MCF 10A (cell line): ENCODE measurements around the gene KLHL35. TPM values are rescaled to one million over a fixed set of nuclear protein-coding genes. Genes with fewer than 3 reads are reported as not detected.

Experiments
- BruUV-seq: library from RNA; stranded (reverse); fragments of 400-500 nt; replicated peaks from 2 replicates; lab custom pipeline; 2021; lab: Mats Ljungman, UMichigan
- CTCF ChIA-PET: fragments of 300-600 bp; sonication (Branson Sonifier 250); formaldehyde crosslinking; extraction: SDS; loops from one replicate; lab custom pipeline; 2021; ENCODE audit warnings: antibody characterized with exemption, inconsistent platforms; lab: Yijun Ruan, JAX
- POLR2A ChIA-PET: fragments of 300-600, 350-650 bp; sonication (Branson Sonifier 250); formaldehyde crosslinking; extraction: SDS; loops from one replicate; lab custom pipeline; 2020; ENCODE audit warnings: antibody characterized with exemption, inconsistent platforms; lab: Yijun Ruan, JAX
- DNase-seq: peaks from one replicate; pipeline ENCODE4 v3.0.0-alpha.2; 2018; ENCODE audit not compliant: unreplicated experiment
- H3K27ac Mint-ChIP-seq: one replicate; pipeline ENCODE4 v1.8.0; 2022; ENCODE audit warnings: mild to moderate bottlenecking, low read depth, mixed read lengths; ENCODE audit not compliant: unreplicated experiment
- H3K27me3 Mint-ChIP-seq: one replicate; pipeline ENCODE4 v1.8.0; 2022; ENCODE audit warnings: mixed read lengths; ENCODE audit not compliant: insufficient read depth, unreplicated experiment
- H3K36me3 Mint-ChIP-seq: one replicate; pipeline ENCODE4 v1.8.0; 2022; ENCODE audit warnings: mild to moderate bottlenecking, moderate library complexity, mixed read lengths; ENCODE audit not compliant: insufficient read depth, unreplicated experiment
- H3K4me1 Mint-ChIP-seq: one replicate; pipeline ENCODE4 v1.8.0; 2022; ENCODE audit warnings: mixed read lengths; ENCODE audit not compliant: insufficient read depth, unreplicated experiment
- H3K4me3 Mint-ChIP-seq: one replicate; pipeline ENCODE4 v1.8.0; 2022; ENCODE audit warnings: mild to moderate bottlenecking, moderate library complexity, mixed read lengths; ENCODE audit not compliant: unreplicated experiment
- H3K9me3 Mint-ChIP-seq: one replicate; pipeline ENCODE4 v1.8.0; 2022; ENCODE audit warnings: mixed read lengths; ENCODE audit not compliant: unreplicated experiment
- intact Hi-C: fragments of 100-400 bp; cut with micrococcal nuclease; formaldehyde crosslinking; loops from 2 replicates; pipeline ENCODE4 v1.14.1; 2022
- total RNA-seq: library from RNA; stranded (reverse); gene quantifications from 2 replicates; pipeline ENCODE4 v1.2.3, GENCODE V29; 2022
- TF ChIP-seq, protein P1 (sequence below): fragments of 200-600 bp; IDR thresholded peaks from one replicate; pipeline ENCODE4 v1.8.0; 2022; ENCODE audit warnings: antibody characterized with exemption, mild to moderate bottlenecking; ENCODE audit not compliant: unreplicated experiment

The KLHL35 gene
- total RNA-seq, 1 experiment from 2014 or later = not detected

GRCh38 chr11:75474878-75475766 lies 42.1 kb upstream of the KLHL35 start:
- TF ChIP-seq, protein P1, sequence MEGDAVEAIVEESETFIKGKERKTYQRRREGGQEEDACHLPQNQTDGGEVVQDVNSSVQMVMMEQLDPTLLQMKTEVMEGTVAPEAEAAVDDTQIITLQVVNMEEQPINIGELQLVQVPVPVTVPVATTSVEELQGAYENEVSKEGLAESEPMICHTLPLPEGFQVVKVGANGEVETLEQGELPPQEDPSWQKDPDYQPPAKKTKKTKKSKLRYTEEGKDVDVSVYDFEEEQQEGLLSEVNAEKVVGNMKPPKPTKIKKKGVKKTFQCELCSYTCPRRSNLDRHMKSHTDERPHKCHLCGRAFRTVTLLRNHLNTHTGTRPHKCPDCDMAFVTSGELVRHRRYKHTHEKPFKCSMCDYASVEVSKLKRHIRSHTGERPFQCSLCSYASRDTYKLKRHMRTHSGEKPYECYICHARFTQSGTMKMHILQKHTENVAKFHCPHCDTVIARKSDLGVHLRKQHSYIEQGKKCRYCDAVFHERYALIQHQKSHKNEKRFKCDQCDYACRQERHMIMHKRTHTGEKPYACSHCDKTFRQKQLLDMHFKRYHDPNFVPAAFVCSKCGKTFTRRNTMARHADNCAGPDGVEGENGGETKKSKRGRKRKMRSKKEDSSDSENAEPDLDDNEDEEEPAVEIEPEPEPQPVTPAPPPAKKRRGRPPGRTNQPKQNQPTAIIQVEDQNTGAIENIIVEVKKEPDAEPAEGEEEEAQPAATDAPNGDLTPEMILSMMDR = no peak
- no peak overlapping the region for H3K4me3 Mint-ChIP-seq
- no TSS peak for BruUV-seq
- no peaks in the 10 kb centered on the region for H3K27me3 Mint-ChIP-seq
- H3K4me1 Mint-ChIP-seq = no peaks in the 10 kb centered on the region
- POLR2A ChIA-PET = no interaction called here
- DNase-seq = no peak
- CTCF ChIA-PET = interaction anchor here (0.6 kb wide), 1 partner anchor 228 kb away, joined by 3 read pairs; no protein-coding TSS in a partner anchor
- intact Hi-C loops = no loop called here
- H3K36me3 Mint-ChIP-seq = no peaks in the 10 kb centered on the region
- no peaks in the 10 kb centered on the region for H3K9me3 Mint-ChIP-seq
- peak overlapping the region; percentile 46 for H3K27ac Mint-ChIP-seq

GRCh38 chr11:75474240-75474639 lies 41.2 kb upstream of the KLHL35 start:
- POLR2A ChIA-PET = no interaction called here
- Mint-ChIP-seq H3K27me3 (no peaks in the 10 kb centered on the region), H3K27ac (no peak overlapping the region), H3K9me3 (no peaks in the 10 kb centered on the region), H3K36me3 (no peaks in the 10 kb centered on the region), H3K4me1 (no peaks in the 10 kb centered on the region), H3K4me3 (no peak overlapping the region)
- BruUV-seq = no TSS peak
- no peak for DNase-seq
- CTCF ChIA-PET = no interaction called here
- intact Hi-C loops = no loop called here
- TF ChIP-seq, protein P1 = no peak

DNA sequence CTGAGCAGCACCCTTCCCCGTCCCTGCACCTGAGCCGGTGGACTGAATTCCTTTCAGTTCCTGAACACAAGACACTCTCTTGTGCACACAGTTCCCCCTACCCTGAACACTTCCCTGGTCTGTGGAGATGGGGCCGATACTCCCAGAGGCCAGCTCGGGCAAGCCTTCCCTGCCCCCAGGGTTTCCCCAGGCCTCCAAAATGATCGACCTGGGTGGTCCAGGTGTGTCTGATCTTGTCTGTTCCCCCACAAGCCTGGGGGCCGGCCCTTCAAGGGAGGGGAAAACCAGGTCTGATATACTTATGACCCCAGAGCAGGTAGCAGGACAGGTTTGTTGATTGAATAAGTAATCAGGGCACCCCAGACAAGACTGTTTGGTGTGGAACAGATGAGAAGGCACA lies 40.7 kb upstream of the KLHL35 start:
- no TSS peak for BruUV-seq
- H3K4me1 Mint-ChIP-seq = no peaks in the 10 kb centered on the region
- ChIA-PET POLR2A (no interaction called here), CTCF (no interaction called here)
- no peaks in the 10 kb centered on the region for H3K27me3 Mint-ChIP-seq
- intact Hi-C loops = no loop called here
- H3K36me3 Mint-ChIP-seq = no peaks in the 10 kb centered on the region
- DNase-seq = no peak
- no peak overlapping the region for H3K4me3 Mint-ChIP-seq
- H3K9me3 Mint-ChIP-seq = no peaks in the 10 kb centered on the region
- TF ChIP-seq, protein P1 = no peak
- no peak overlapping the region for H3K27ac Mint-ChIP-seq

- no peaks in the 10 kb centered on the region for H3K36me3 Mint-ChIP-seq
- H3K27ac Mint-ChIP-seq = no peak overlapping the region
- H3K4me3 Mint-ChIP-seq = no peak overlapping the region
- no peak for DNase-seq
- ChIA-PET CTCF (interaction anchor here (0.5 to 1.0 kb wide), 5 partner anchors 9 to 823 kb away, joined by 3 to 4 read pairs (median 3); no protein-coding TSS in a partner anchor), POLR2A (no interaction called here)
- TF ChIP-seq, protein P1 = no peak
- intact Hi-C loops = no loop called here
- H3K9me3 Mint-ChIP-seq = no peaks in the 10 kb centered on the region
- H3K27me3 Mint-ChIP-seq = no peaks in the 10 kb centered on the region
- H3K4me1 Mint-ChIP-seq = no peaks in the 10 kb centered on the region
- BruUV-seq = no TSS peak
Measured at GRCh38 chr11:75472081-75472732, 39.2 kb upstream of the KLHL35 start.
